A549 (cell line): ENCODE measurements around the gene EEFSEC. TPM values are rescaled to one million over a fixed set of nuclear protein-coding genes. Genes with fewer than 3 reads are reported as not detected.

Experiments used
- ATAC-seq, 2 experiments: fragments of 200-7000 bp in 1 of 2; fragments of >200 bp in 1 of 2; cut with Nextera tagmentation in 1 of 2; cut with Tn5 transposase in 1 of 2; 3 replicates each; pipeline versions ENCODE4 v1.8.0 to v1.9.1; 2018 to 2020; ENCODE audit warnings: mild to moderate bottlenecking in 1 of 2, moderate library complexity in 1 of 2
- CTCF ChIA-PET: fragments of 300-600 bp; sonication (Branson Sonifier 250); formaldehyde crosslinking; extraction: SDS; loops from one replicate; lab custom pipeline; 2021; ENCODE audit warnings: antibody characterized with exemption, inconsistent platforms; lab: Yijun Ruan, JAX
- POLR2A ChIA-PET: fragments of 350-600 bp; formaldehyde crosslinking; extraction: SDS; loops from one replicate; lab custom pipeline; 2021; ENCODE audit warnings: antibody characterized with exemption, inconsistent platforms; lab: Yijun Ruan, JAX
- DNase-seq, 2 experiments: peaks; one replicate each; pipeline versions ENCODE4 v3.0.0 to v3.0.0-alpha.2; 2011 to 2016; ENCODE audit warnings: low read depth in 1 of 2, low spot score in 1 of 2
- FAIRE-seq: peaks from 2 replicates; lab custom pipeline; 2011; peaks lifted over from hg19 to GRCh38; lab: Jason Lieb, UNC
- H3K27ac ChIP-seq, 2 experiments: fragments of >200 bp; sonication (Bioruptor Twin); formaldehyde crosslinking; 3 replicates each; pipeline ENCODE4 v1.5.1; 2016 to 2017
- H3K4me1 ChIP-seq: fragments of >200 bp; sonication (Bioruptor Twin); formaldehyde crosslinking; 3 replicates; pipeline ENCODE4 v1.6.1; 2016
- H3K4me2 ChIP-seq: fragments of >200 bp; sonication (Bioruptor Twin); formaldehyde crosslinking; 3 replicates; pipeline ENCODE4 v1.6.1; 2016
- H3K4me3 ChIP-seq: fragments of >200 bp; sonication (Bioruptor Twin); formaldehyde crosslinking; 3 replicates; pipeline ENCODE4 v1.5.1; 2016
- H3K9me3 ChIP-seq: fragments of >200 bp; sonication (Bioruptor Twin); formaldehyde crosslinking; 3 replicates; pipeline ENCODE4 v1.6.1; 2016
- CBX8 ChIP-seq: fragments of 200-600 bp; sonication (generic); IDR thresholded peaks from 2 replicates; pipeline ENCODE4 v1.6.1; 2016
- CHD4 ChIP-seq: fragments of 200-600 bp; sonication (generic); IDR thresholded peaks from 2 replicates; pipeline ENCODE4 v1.6.1; 2016; ENCODE audit warnings: antibody characterized with exemption, mild to moderate bottlenecking, borderline replicate concordance
- CTCF ChIP-seq: fragments of >200 bp; sonication (Bioruptor Twin); formaldehyde crosslinking; IDR thresholded peaks from 3 replicates; pipeline ENCODE4 v1.5.1; 2016
- ELK1 ChIP-seq: fragments of 150-350 bp; IDR thresholded peaks from 2 replicates; pipeline ENCODE4 v1.6.1; 2014; ENCODE audit warnings: low read depth, mild to moderate bottlenecking, low read length
- ESRRA ChIP-seq: fragments of 150-350 bp; IDR thresholded peaks from 2 replicates; pipeline ENCODE4 v1.6.1; 2014; ENCODE audit warnings: mild to moderate bottlenecking, low read length, borderline replicate concordance
- FOXS1 ChIP-seq: fragments of 250-450 bp; sonication (Bioruptor Pico); IDR thresholded peaks from 2 replicates; pipeline ENCODE4 v1.5.0; 2020; ENCODE audit warnings: mild to moderate bottlenecking, moderate library complexity
- GATA3 ChIP-seq: IDR thresholded peaks from 2 replicates; pipeline ENCODE4 v1.6.1; 2012; ENCODE audit warnings: borderline replicate concordance
- HES2 ChIP-seq: fragments of >200 bp; sonication (Bioruptor Twin); formaldehyde crosslinking; IDR thresholded peaks from 2 replicates; pipeline ENCODE4 v1.6.1; 2016
- HOXB13 ChIP-seq: fragments of 250-450 bp; sonication (Bioruptor Pico); IDR thresholded peaks from 2 replicates; pipeline ENCODE4 v1.5.0; 2020; ENCODE audit warnings: low read depth, mild to moderate bottlenecking, moderate library complexity
- HOXB5 ChIP-seq: fragments of 250-450 bp; sonication (Bioruptor Pico); IDR thresholded peaks from 2 replicates; pipeline ENCODE4 v1.5.0; 2020; ENCODE audit warnings: mild to moderate bottlenecking, moderate library complexity
- JUN ChIP-seq, 2 experiments: fragments of >200 bp; sonication (Bioruptor Twin); formaldehyde crosslinking; IDR thresholded peaks; 2 replicates in 1 of 2; 3 replicates in 1 of 2; pipeline ENCODE4 v1.6.1; 2016 to 2017
- JUNB ChIP-seq: fragments of >200 bp; sonication (Bioruptor Twin); formaldehyde crosslinking; IDR thresholded peaks from 2 replicates; pipeline ENCODE4 v1.6.1; 2016
- MAFK ChIP-seq: fragments of 450-650 bp; IDR thresholded peaks from 2 replicates; pipeline ENCODE4 v1.6.1; 2014; ENCODE audit not compliant: partially characterized antibody
- MYC ChIP-seq: IDR thresholded peaks from 2 replicates; pipeline ENCODE4 v1.6.1; 2012; ENCODE audit warnings: mild to moderate bottlenecking, inconsistent platforms, low read length, improper control_type of control experiment, borderline replicate concordance
- NPAS2 ChIP-seq: fragments of 250-450 bp; sonication (Bioruptor Pico); IDR thresholded peaks from 2 replicates; pipeline ENCODE4 v1.8.0; 2022; ENCODE audit warnings: mild to moderate bottlenecking, moderate library complexity, borderline replicate concordance
- RAD21 ChIP-seq, 2 experiments: fragments of >200 bp in 1 of 2; sonication (Bioruptor Twin) in 1 of 2; formaldehyde crosslinking in 1 of 2; IDR thresholded peaks in 1 of 2; conservative IDR thresholded peaks in 1 of 2; 2 replicates in 1 of 2; 3 replicates in 1 of 2; pipeline ENCODE4 v1.6.1; 2012 to 2018; ENCODE audit warnings: inconsistent platforms in 1 of 2
- RARB ChIP-seq: fragments of 250-450 bp; sonication (Bioruptor Pico); IDR thresholded peaks from 2 replicates; pipeline ENCODE4 v1.8.0; 2021; ENCODE audit warnings: mild to moderate bottlenecking, moderate library complexity
- RCOR1 ChIP-seq: fragments of 150-350 bp; IDR thresholded peaks from 2 replicates; pipeline ENCODE4 v1.6.1; 2014; ENCODE audit warnings: antibody characterized with exemption, low read length, low read depth
- ZFP36 ChIP-seq: fragments of 450-650 bp; IDR thresholded peaks from 2 replicates; pipeline ENCODE4 v1.6.1; 2014; ENCODE audit warnings: borderline replicate concordance; ENCODE audit not compliant: partially characterized antibody
- WGBS: methylation state at CpG from one replicate; pipeline ENCODE4 v1.1.6; 2017; ENCODE audit errors: missing lambda C conversion rate; 5-methylcytosine and 5-hydroxymethylcytosine counted together
- polyA plus RNA-seq, 4 experiments: library from polyadenylated mRNA; depleted of rRNA in 3 of 4; stranded (reverse); fragments of >200 nt; fragmentation: RNase III in 1 of 4; extraction: RNeasy Plus Mini Kit Qiagen cat#74134 plus additional on column Dnase treatment in 1 of 4; gene quantifications; 2 replicates in 3 of 4; 3 replicates in 1 of 4; pipeline ENCODE4 v1.2.3, GENCODE V29; 2011 to 2017

The EEFSEC gene
- polyA plus RNA-seq, 2 of the 4 experiments (the other 2 are of a cell fraction) = 6.9 to 7.3 TPM

- POLR2A ChIA-PET = no interaction called here
- DNase-seq = no peak
- no peak for ATAC-seq
- H3K4me3 ChIP-seq = no peak overlapping the region
- 87% methylated on average over 3 of the region's 3 CpGs for WGBS
- no peaks in the 10 kb centered on the region for H3K4me1 ChIP-seq
- no peak for TF ChIP-seq CHD4
- FAIRE-seq = no peak
- H3K27ac ChIP-seq = no peak overlapping the region
- CTCF ChIA-PET = interaction anchor here (1.9 kb wide), 1 partner anchor 9 kb away, joined by 4 read pairs; no protein-coding TSS in a partner anchor
- no peaks in the 10 kb centered on the region for H3K9me3 ChIP-seq
- H3K4me2 ChIP-seq = no peak overlapping the region
Measured at GRCh38 chr3:128180913-128181312, 27.6 kb downstream of the EEFSEC start.

GRCh38 chr3:128182656-128183055 lies 29.4 kb downstream of the EEFSEC start:
- CTCF ChIA-PET = interaction anchor here (1.2 to 1.3 kb wide), 2 partner anchors 124 to 426 kb away, joined by 3 read pairs; no protein-coding TSS in a partner anchor
- H3K4me3 ChIP-seq = no peak overlapping the region
- no peak for DNase-seq

GRCh38 chr3:128185630-128186447 lies 32.6 kb downstream of the EEFSEC start:
- TF ChIP-seq MAFK (peak; percentile 39), HOXB13 (no peak)
- TF ChIP-seq, all 56 proteins: peak for 1
- 75% methylated on average over 3 of the region's 3 CpGs for WGBS
- ATAC-seq (no peak), FAIRE-seq (no peak), DNase-seq (no peak)
- H3K9me3 ChIP-seq = no peaks in the 10 kb centered on the region
- no peak overlapping the region for H3K27ac ChIP-seq
- no peak overlapping the region for H3K4me2 ChIP-seq
- ChIA-PET POLR2A (no interaction called here), CTCF (interaction anchor here (1.0 to 1.6 kb wide), 2 partner anchors 15 to 311 kb away, joined by 3 to 4 read pairs; no protein-coding TSS in a partner anchor)
- H3K4me3 ChIP-seq = no peak overlapping the region
- H3K4me1 ChIP-seq = peaks cover 3% of the 10 kb centered on the region; the same call in 1 of the 3 replicates

More at GRCh38 chr3:128182656-128183055, 29.4 kb downstream of the EEFSEC start:
- POLR2A ChIA-PET = no interaction called here
- H3K27ac ChIP-seq = no peak overlapping the region
- H3K4me2 ChIP-seq = no peak overlapping the region
- 86% methylated on average over 3 of the region's 6 CpGs for WGBS
- ATAC-seq = no peak
- H3K4me1 ChIP-seq = no peaks in the 10 kb centered on the region
- no peak for FAIRE-seq
- H3K9me3 ChIP-seq = no peaks in the 10 kb centered on the region
- TF ChIP-seq RAD21 (conservative IDR thresholded peaks at IDR 0.05 in 1 of 2, IDR thresholded peaks at IDR 0.05 in 1 of 2) = no peak
- no peak for TF ChIP-seq GATA3
- no peak for TF ChIP-seq RCOR1
- TF ChIP-seq HOXB5 = no peak
- no peak for TF ChIP-seq MAFK
- no peak for TF ChIP-seq JUN (IDR thresholded peaks at IDR 0.05)
- no peak for TF ChIP-seq NPAS2
- no peak for TF ChIP-seq JUNB
- no peak for TF ChIP-seq ELK1
- no peak for TF ChIP-seq ZFP36
- TF ChIP-seq FOXS1 (CRISPR knock-in tag) = no peak
- no peak for TF ChIP-seq MYC
- no peak for TF ChIP-seq CBX8
- no peak for TF ChIP-seq HES2
- TF ChIP-seq RARB (CRISPR knock-in tag) = no peak
- no peak for TF ChIP-seq CTCF
- no peak for TF ChIP-seq ESRRA
